K562 (cell line): ENCODE measurements around the gene TAF10. TPM values are rescaled to one million over a fixed set of nuclear protein-coding genes. Genes with fewer than 3 reads are reported as not detected.

Experiments
- ARHGAP35 ChIP-seq: fragments of 450-650 bp; IDR thresholded peaks from 2 replicates; pipeline ENCODE4 v1.6.1; 2018; ENCODE audit not compliant: partially characterized antibody
- HNRNPUL1 ChIP-seq: fragments of 200-400 bp; formaldehyde crosslinking; IDR thresholded peaks from 2 replicates; pipeline ENCODE4 v1.6.1; 2017; ENCODE audit warnings: low read length
- MYC ChIP-seq, 2 experiments: fragments of 250-450 bp in 1 of 2; sonication (Bioruptor Pico) in 1 of 2; IDR thresholded peaks; 2 replicates each; pipeline versions ENCODE4 v1.5.1 to v1.6.1; 2012 to 2021; ENCODE audit warnings: low read depth in 2 of 2, borderline replicate concordance in 1 of 2, improper control_type of control experiment in 1 of 2, low read length in 1 of 2, mild to moderate bottlenecking in 1 of 2, moderate library complexity in 1 of 2
- NKRF ChIP-seq: fragments of 450-650 bp; IDR thresholded peaks from 2 replicates; pipeline ENCODE4 v1.6.1; 2016; ENCODE audit warnings: borderline replicate concordance
- TAF15 ChIP-seq: fragments of 200-400 bp; formaldehyde crosslinking; IDR thresholded peaks from 2 replicates; pipeline ENCODE4 v1.6.1; 2017; ENCODE audit warnings: mild to moderate bottlenecking, low read depth, low read length, moderate library complexity
- TEAD2 ChIP-seq: fragments of 450-650 bp; IDR thresholded peaks from 2 replicates; pipeline ENCODE4 v1.6.1; 2016; ENCODE audit warnings: missing genetic modification characterization, control low read depth, missing compliant biosample characterization
- ZBTB5 ChIP-seq: fragments of 450-650 bp; IDR thresholded peaks from 2 replicates; pipeline ENCODE4 v1.6.1; 2017; ENCODE audit warnings: antibody characterized with exemption
- ZNF134 ChIP-seq: fragments of 250-450 bp; sonication (Bioruptor Pico); conservative IDR thresholded peaks from 2 replicates; pipeline ENCODE4 v1.4.0; 2020
- ZNF76 ChIP-seq: fragments of 250-450 bp; sonication (Bioruptor Pico); IDR thresholded peaks from 2 replicates; pipeline ENCODE4 v1.4.0; 2020; ENCODE audit warnings: mild to moderate bottlenecking, moderate library complexity, borderline replicate concordance
- ZSCAN29 ChIP-seq: fragments of 450-650 bp; IDR thresholded peaks from 2 replicates; pipeline ENCODE4 v1.6.1; 2017
- polyA plus RNA-seq, 8 experiments: library from polyadenylated mRNA; depleted of rRNA in 4 of 8; stranded (reverse) in 5 of 8; unstranded in 3 of 8; fragments of >200 nt; fragmentation: Nextera tagmentation in 2 of 8; fragmentation: Illumina TruSeq in 1 of 8; extraction: Ambion mirVana in 2 of 8; extraction: Trizol in 1 of 8; gene quantifications; 2 replicates each; pipeline versions ENCODE4 v1.2.1 to v1.2.3, GENCODE V29; 2011 to 2014; ENCODE audit warnings: inconsistent platforms in 1 of 8, missing spikeins in 1 of 8
- total RNA-seq, 7 experiments: library from RNA; depleted of rRNA in 6 of 7; stranded (reverse); fragments of >200 nt in 6 of 7; fragmentation: Illumina TruSeq in 2 of 7; extraction: Trizol in 2 of 7; gene quantifications; 2 replicates each; pipeline versions ENCODE4 v1.2.1 to v1.2.3, GENCODE V29; 2011 to 2021; ENCODE audit warnings: low replicate concordance in 1 of 7
- TF ChIP-seq, protein P1 (sequence below), 2 experiments: fragments of 450-650 bp in 1 of 2; sonication (generic) in 1 of 2; formaldehyde crosslinking in 1 of 2; IDR thresholded peaks; 2 replicates each; pipeline versions ENCODE4 v1.7.1 to v1.9.0; 2016 to 2022; ENCODE audit warnings: inconsistent platforms in 1 of 2, mild to moderate bottlenecking in 1 of 2, missing genetic modification reagents in 1 of 2
- TF ChIP-seq, protein P2 (sequence below): fragments of 250-450 bp; sonication (Bioruptor Pico); IDR thresholded peaks from 2 replicates; pipeline ENCODE4 v1.8.0; 2022; ENCODE audit warnings: moderate library complexity, mild to moderate bottlenecking, inconsistent platforms

TAF10 gene
- total and polyA plus RNA-seq, 9 of the 15 experiments (the other 6 are each of a cell fraction or from before 2014, with no cell fraction given), result 19.5 to 197 (median 121) TPM

DNA sequence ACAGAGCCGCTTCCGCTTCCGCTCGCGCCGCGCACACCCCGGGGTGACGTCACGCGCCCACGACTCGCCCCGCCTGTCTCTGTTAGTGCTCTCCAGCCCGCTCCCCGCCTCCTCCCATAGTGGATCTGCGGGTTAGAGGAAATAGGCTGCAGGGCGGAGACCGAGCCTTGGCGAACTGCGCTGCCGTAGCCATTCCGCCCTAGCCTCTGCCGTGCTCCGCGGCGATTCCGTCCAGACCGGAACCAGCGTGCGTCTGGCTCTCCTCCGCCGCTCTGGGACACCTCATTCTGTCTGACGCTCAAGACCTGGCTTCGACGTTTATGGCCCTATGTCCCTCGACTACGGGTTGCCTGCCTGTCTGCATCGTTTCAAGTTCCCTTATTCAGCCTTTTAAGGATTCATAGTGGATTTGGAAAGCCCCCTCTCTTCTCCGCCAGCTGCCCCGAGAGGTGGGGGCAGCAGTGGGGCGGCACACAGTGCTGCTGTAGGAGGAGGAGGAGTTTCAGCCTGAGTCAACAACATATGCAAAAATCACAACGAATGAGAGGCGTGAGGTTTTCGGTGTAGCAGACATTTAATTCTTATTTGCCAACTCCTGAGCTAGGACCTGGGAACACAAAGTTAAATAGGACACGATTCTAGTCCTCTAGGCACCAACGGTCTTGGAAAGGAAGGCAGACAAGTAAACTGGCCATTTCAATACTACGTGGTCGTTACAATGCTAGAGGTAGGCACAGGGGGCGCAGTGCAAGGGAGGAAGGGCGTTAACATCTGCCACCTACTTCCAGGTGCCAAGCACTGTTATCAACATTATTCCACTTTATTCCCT lies at the start of gene TAF10 (continued):
- TF ChIP-seq, protein P1, sequence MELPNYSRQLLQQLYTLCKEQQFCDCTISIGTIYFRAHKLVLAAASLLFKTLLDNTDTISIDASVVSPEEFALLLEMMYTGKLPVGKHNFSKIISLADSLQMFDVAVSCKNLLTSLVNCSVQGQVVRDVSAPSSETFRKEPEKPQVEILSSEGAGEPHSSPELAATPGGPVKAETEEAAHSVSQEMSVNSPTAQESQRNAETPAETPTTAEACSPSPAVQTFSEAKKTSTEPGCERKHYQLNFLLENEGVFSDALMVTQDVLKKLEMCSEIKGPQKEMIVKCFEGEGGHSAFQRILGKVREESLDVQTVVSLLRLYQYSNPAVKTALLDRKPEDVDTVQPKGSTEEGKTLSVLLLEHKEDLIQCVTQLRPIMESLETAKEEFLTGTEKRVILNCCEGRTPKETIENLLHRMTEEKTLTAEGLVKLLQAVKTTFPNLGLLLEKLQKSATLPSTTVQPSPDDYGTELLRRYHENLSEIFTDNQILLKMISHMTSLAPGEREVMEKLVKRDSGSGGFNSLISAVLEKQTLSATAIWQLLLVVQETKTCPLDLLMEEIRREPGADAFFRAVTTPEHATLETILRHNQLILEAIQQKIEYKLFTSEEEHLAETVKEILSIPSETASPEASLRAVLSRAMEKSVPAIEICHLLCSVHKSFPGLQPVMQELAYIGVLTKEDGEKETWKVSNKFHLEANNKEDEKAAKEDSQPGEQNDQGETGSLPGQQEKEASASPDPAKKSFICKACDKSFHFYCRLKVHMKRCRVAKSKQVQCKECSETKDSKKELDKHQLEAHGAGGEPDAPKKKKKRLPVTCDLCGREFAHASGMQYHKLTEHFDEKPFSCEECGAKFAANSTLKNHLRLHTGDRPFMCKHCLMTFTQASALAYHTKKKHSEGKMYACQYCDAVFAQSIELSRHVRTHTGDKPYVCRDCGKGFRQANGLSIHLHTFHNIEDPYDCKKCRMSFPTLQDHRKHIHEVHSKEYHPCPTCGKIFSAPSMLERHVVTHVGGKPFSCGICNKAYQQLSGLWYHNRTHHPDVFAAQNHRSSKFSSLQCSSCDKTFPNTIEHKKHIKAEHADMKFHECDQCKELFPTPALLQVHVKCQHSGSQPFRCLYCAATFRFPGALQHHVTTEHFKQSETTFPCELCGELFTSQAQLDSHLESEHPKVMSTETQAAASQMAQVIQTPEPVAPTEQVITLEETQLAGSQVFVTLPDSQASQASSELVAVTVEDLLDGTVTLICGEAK (IDR thresholded peaks at IDR 0.05), result peak; percentile 86
- TF ChIP-seq, protein P1 (CRISPR knock-in tag; IDR thresholded peaks at IDR 0.05), result no peak
- TF ChIP-seq ZSCAN29, result no peak
- TF ChIP-seq, protein P2, sequence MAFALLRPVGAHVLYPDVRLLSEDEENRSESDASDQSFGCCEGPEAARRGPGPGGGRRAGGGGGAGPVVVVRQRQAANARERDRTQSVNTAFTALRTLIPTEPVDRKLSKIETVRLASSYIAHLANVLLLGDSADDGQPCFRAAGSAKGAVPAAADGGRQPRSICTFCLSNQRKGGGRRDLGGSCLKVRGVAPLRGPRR (CRISPR knock-in tag), result no peak
- TF ChIP-seq HNRNPUL1, result 0 out of 2 replicates have a peak, but pooled peaks have one; percentile 78
- peak; percentile 68; the same call in 1 of the 2 replicates for TF ChIP-seq NKRF
- no peak for TF ChIP-seq TEAD2
- no peak for TF ChIP-seq ZNF76
- no peak for TF ChIP-seq ZBTB5
- no peak for TF ChIP-seq ARHGAP35
- TF ChIP-seq ZNF134 (CRISPR knock-in tag), result no peak
- TF ChIP-seq MYC (IDR thresholded peaks at IDR 0.05; ENCODE audit: low read depth, low read length), result peak; percentile 80
- peak; percentile 79; the same call in 1 of the 2 replicates for TF ChIP-seq MYC (CRISPR knock-in tag; IDR thresholded peaks at IDR 0.05; ENCODE audit: borderline replicate concordance, low read depth)
- TF ChIP-seq TAF15, result no peak
